WTC11 (cell line): Measurements from ENCODE around the gene C1QTNF2. TPM values are rescaled to one million over a fixed set of nuclear protein-coding genes. Genes with fewer than 3 reads are reported as not detected.

Experiments used
- ATAC-seq: fragments of 200-7000 bp; cut with Tn5 transposase; 2 replicates; pipeline ENCODE4 v1.10.0; 2021; ENCODE audit warnings: mild to moderate bottlenecking, moderate library complexity
- CTCF ChIA-PET: fragments of 300-600 bp; sonication (Branson Sonifier 250); formaldehyde crosslinking; loops from one replicate; lab custom pipeline; 2021; ENCODE audit warnings: antibody characterized with exemption; lab: Charles Lee
- POLR2A ChIA-PET: fragments of 350-600 bp; sonication (Branson Sonifier 250); formaldehyde crosslinking; loops from one replicate; lab custom pipeline; 2021; ENCODE audit warnings: antibody characterized with exemption; lab: Charles Lee
- DNase-seq: peaks from one replicate; pipeline ENCODE4 v3.0.0; 2021; ENCODE audit warnings: low spot score
- H3K27ac Mint-ChIP-seq: 2 replicates; pipeline ENCODE4 v1.8.0; 2021; ENCODE audit warnings: mixed read lengths
- H3K27me3 Mint-ChIP-seq: 2 replicates; pipeline ENCODE4 v1.8.0; 2021; ENCODE audit warnings: low read depth, mild to moderate bottlenecking, moderate library complexity, mixed read lengths
- H3K36me3 Mint-ChIP-seq: 2 replicates; pipeline ENCODE4 v1.8.0; 2021; ENCODE audit warnings: mixed read lengths
- H3K4me1 Mint-ChIP-seq: 2 replicates; pipeline ENCODE4 v1.8.0; 2022; ENCODE audit warnings: mixed read lengths
- H3K4me3 Mint-ChIP-seq: 2 replicates; pipeline ENCODE4 v1.8.0; 2021; ENCODE audit warnings: mild to moderate bottlenecking, moderate library complexity, mixed read lengths
- H3K9me3 Mint-ChIP-seq: 2 replicates; pipeline ENCODE4 v1.8.0; 2021; ENCODE audit warnings: mixed read lengths
- CBFB ChIP-seq: sonication (generic); formaldehyde crosslinking; IDR thresholded peaks from 2 replicates; pipeline ENCODE4 v1.8.1; 2022; ENCODE audit warnings: mild to moderate bottlenecking, low read depth, missing genetic modification reagents
- CREB1 ChIP-seq: sonication (generic); formaldehyde crosslinking; IDR thresholded peaks from 2 replicates; pipeline ENCODE4 v1.8.0; 2023; ENCODE audit warnings: mild to moderate bottlenecking, missing genetic modification reagents
- ELF4 ChIP-seq: sonication (generic); formaldehyde crosslinking; IDR thresholded peaks from 2 replicates; pipeline ENCODE4 v1.8.1; 2022; ENCODE audit warnings: low read depth, mild to moderate bottlenecking, moderate library complexity, missing genetic modification reagents
- EMX1 ChIP-seq: fragments of 250-450 bp; sonication (Bioruptor Pico); IDR thresholded peaks from 2 replicates; pipeline ENCODE4 v1.8.0; 2021; ENCODE audit warnings: mild to moderate bottlenecking
- GRHL2 ChIP-seq: fragments of 250-450 bp; sonication (Bioruptor Pico); IDR thresholded peaks from 2 replicates; pipeline ENCODE4 v1.8.0; 2022; ENCODE audit warnings: mild to moderate bottlenecking, moderate library complexity; ENCODE audit not compliant: insufficient replicate concordance, severe bottlenecking
- HMGA2 ChIP-seq: fragments of 250-450 bp; sonication (Bioruptor Pico); IDR thresholded peaks from 2 replicates; pipeline ENCODE4 v1.4.0; 2021; ENCODE audit warnings: mild to moderate bottlenecking, moderate library complexity
- JAZF1 ChIP-seq: fragments of 250-450 bp; sonication (Bioruptor Pico); IDR thresholded peaks from 2 replicates; pipeline ENCODE4 v1.9.0; 2021; ENCODE audit warnings: moderate library complexity, mild to moderate bottlenecking, inconsistent platforms
- JUN ChIP-seq: sonication (generic); formaldehyde crosslinking; IDR thresholded peaks from 2 replicates; pipeline ENCODE4 v1.8.0; 2023; ENCODE audit warnings: mild to moderate bottlenecking, missing genetic modification reagents
- NR3C1 ChIP-seq: sonication (generic); formaldehyde crosslinking; conservative IDR thresholded peaks from 2 replicates; pipeline ENCODE4 v1.8.1; 2023; ENCODE audit warnings: low read depth, mild to moderate bottlenecking, missing genetic modification reagents
- RELA ChIP-seq: sonication (generic); formaldehyde crosslinking; IDR thresholded peaks from 2 replicates; pipeline ENCODE4 v1.8.1; 2022; ENCODE audit warnings: missing genetic modification reagents, mild to moderate bottlenecking, borderline replicate concordance
- ZBTB21 ChIP-seq: sonication (generic); formaldehyde crosslinking; IDR thresholded peaks from 2 replicates; pipeline ENCODE4 v1.8.1; 2023; ENCODE audit warnings: mild to moderate bottlenecking, missing genetic modification reagents, borderline replicate concordance
- ZNF121 ChIP-seq: sonication (generic); formaldehyde crosslinking; IDR thresholded peaks from 2 replicates; pipeline ENCODE4 v1.8.0; 2023; ENCODE audit warnings: missing genetic modification reagents
- ZNF219 ChIP-seq: sonication (generic); formaldehyde crosslinking; IDR thresholded peaks from 2 replicates; pipeline ENCODE4 v1.8.0; 2023; ENCODE audit warnings: missing genetic modification reagents, mild to moderate bottlenecking, borderline replicate concordance
- total RNA-seq: library from RNA; stranded (reverse); gene quantifications from 3 replicates; pipeline ENCODE4 v1.2.3, GENCODE V29; 2021
- TF ChIP-seq, protein P1 (sequence below): sonication (generic); formaldehyde crosslinking; IDR thresholded peaks from 2 replicates; pipeline ENCODE4 v1.8.0; 2022; ENCODE audit warnings: mild to moderate bottlenecking, missing genetic modification reagents
- TF ChIP-seq, protein P2 (sequence below): fragments of 200-600 bp; IDR thresholded peaks from 2 replicates; pipeline ENCODE4 v1.8.0; 2022; ENCODE audit warnings: antibody characterized with exemption
- TF ChIP-seq, protein P3 (sequence below): fragments of 250-450 bp; sonication (Bioruptor Pico); IDR thresholded peaks from 2 replicates; pipeline ENCODE4 v1.9.0; 2021; ENCODE audit warnings: moderate library complexity, mild to moderate bottlenecking, inconsistent platforms, borderline replicate concordance
- TF ChIP-seq, protein P4 (sequence below): sonication (generic); formaldehyde crosslinking; IDR thresholded peaks from 2 replicates; pipeline ENCODE4 v1.8.1; 2022; ENCODE audit warnings: mild to moderate bottlenecking, moderate library complexity, missing genetic modification reagents
- TF ChIP-seq, protein P5 (sequence below): sonication (generic); formaldehyde crosslinking; IDR thresholded peaks from 2 replicates; pipeline ENCODE4 v1.8.1; 2022; ENCODE audit warnings: low read depth, missing genetic modification reagents, borderline replicate concordance
- TF ChIP-seq, protein P6 (sequence below): fragments of 250-450 bp; sonication (Bioruptor Pico); conservative IDR thresholded peaks from 2 replicates; pipeline ENCODE4 v1.9.0; 2021; ENCODE audit warnings: mild to moderate bottlenecking
- TF ChIP-seq, protein P7 (sequence below): sonication (generic); formaldehyde crosslinking; IDR thresholded peaks from 2 replicates; pipeline ENCODE4 v1.8.0; 2022; ENCODE audit warnings: mild to moderate bottlenecking, missing genetic modification reagents

Gene C1QTNF2
- total RNA-seq, 1 experiment from 2014 or later = 0.52 TPM

DNA sequence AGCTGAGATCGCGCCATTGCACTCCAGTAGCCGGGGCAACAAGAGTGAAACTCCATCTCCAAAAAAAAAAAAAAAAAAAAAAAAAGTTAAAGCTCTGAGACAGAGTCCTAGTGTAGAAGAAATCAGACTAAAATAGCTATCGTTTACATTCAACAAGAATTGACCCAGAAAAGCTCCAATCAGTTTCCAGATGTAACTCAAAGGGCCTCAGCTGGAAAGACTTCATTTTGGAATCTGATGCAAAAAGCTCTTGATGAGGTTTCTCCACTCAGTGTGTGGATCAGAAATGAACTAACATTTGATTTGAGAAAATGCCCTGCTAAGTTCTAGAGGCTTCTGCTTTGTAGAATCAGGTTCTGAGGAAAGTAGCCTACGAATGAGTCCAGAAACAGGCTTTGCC is 7.2 kb upstream of the C1QTNF2 start:
- Mint-ChIP-seq H3K36me3 (no peaks in the 10 kb centered on the region), H3K27me3 (peaks cover 8% of the 10 kb centered on the region; the same call in 1 of the 2 replicates), H3K27ac (no peak overlapping the region), H3K9me3 (no peaks in the 10 kb centered on the region), H3K4me1 (peaks cover 8% of the 10 kb centered on the region), H3K4me3 (no peak overlapping the region)
- TF ChIP-seq ZBTB21 (no peak), JAZF1 (CRISPR knock-in tag) (no peak), ZNF219 (no peak), ZNF121 (CRISPR knock-in tag) (no peak), RELA (CRISPR knock-in tag) (no peak), JUN (no peak), CBFB (CRISPR knock-in tag) (no peak), HMGA2 (CRISPR knock-in tag) (no peak), GRHL2 (CRISPR knock-in tag) (no peak), ELF4 (CRISPR knock-in tag) (no peak), CREB1 (CRISPR knock-in tag) (no peak), EMX1 (CRISPR knock-in tag) (no peak), NR3C1 (CRISPR knock-in tag) (no peak)
- TF ChIP-seq, protein P1, sequence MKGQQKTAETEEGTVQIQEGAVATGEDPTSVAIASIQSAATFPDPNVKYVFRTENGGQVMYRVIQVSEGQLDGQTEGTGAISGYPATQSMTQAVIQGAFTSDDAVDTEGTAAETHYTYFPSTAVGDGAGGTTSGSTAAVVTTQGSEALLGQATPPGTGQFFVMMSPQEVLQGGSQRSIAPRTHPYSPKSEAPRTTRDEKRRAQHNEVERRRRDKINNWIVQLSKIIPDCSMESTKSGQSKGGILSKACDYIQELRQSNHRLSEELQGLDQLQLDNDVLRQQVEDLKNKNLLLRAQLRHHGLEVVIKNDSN = no peak
- TF ChIP-seq, protein P2, sequence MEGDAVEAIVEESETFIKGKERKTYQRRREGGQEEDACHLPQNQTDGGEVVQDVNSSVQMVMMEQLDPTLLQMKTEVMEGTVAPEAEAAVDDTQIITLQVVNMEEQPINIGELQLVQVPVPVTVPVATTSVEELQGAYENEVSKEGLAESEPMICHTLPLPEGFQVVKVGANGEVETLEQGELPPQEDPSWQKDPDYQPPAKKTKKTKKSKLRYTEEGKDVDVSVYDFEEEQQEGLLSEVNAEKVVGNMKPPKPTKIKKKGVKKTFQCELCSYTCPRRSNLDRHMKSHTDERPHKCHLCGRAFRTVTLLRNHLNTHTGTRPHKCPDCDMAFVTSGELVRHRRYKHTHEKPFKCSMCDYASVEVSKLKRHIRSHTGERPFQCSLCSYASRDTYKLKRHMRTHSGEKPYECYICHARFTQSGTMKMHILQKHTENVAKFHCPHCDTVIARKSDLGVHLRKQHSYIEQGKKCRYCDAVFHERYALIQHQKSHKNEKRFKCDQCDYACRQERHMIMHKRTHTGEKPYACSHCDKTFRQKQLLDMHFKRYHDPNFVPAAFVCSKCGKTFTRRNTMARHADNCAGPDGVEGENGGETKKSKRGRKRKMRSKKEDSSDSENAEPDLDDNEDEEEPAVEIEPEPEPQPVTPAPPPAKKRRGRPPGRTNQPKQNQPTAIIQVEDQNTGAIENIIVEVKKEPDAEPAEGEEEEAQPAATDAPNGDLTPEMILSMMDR = no peak
- TF ChIP-seq, protein P3, sequence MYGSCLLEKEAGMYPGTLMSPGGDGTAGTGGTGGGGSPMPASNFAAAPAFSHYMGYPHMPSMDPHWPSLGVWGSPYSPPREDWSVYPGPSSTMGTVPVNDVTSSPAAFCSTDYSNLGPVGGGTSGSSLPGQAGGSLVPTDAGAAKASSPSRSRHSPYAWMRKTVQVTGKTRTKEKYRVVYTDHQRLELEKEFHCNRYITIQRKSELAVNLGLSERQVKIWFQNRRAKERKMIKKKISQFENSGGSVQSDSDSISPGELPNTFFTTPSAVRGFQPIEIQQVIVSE (CRISPR knock-in tag) = no peak
- TF ChIP-seq, protein P4, sequence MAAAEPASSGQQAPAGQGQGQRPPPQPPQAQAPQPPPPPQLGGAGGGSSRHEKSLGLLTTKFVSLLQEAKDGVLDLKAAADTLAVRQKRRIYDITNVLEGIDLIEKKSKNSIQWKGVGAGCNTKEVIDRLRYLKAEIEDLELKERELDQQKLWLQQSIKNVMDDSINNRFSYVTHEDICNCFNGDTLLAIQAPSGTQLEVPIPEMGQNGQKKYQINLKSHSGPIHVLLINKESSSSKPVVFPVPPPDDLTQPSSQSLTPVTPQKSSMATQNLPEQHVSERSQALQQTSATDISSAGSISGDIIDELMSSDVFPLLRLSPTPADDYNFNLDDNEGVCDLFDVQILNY = no peak
- TF ChIP-seq, protein P5, sequence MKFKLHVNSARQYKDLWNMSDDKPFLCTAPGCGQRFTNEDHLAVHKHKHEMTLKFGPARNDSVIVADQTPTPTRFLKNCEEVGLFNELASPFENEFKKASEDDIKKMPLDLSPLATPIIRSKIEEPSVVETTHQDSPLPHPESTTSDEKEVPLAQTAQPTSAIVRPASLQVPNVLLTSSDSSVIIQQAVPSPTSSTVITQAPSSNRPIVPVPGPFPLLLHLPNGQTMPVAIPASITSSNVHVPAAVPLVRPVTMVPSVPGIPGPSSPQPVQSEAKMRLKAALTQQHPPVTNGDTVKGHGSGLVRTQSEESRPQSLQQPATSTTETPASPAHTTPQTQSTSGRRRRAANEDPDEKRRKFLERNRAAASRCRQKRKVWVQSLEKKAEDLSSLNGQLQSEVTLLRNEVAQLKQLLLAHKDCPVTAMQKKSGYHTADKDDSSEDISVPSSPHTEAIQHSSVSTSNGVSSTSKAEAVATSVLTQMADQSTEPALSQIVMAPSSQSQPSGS (CRISPR knock-in tag) = no peak
- TF ChIP-seq, protein P6, sequence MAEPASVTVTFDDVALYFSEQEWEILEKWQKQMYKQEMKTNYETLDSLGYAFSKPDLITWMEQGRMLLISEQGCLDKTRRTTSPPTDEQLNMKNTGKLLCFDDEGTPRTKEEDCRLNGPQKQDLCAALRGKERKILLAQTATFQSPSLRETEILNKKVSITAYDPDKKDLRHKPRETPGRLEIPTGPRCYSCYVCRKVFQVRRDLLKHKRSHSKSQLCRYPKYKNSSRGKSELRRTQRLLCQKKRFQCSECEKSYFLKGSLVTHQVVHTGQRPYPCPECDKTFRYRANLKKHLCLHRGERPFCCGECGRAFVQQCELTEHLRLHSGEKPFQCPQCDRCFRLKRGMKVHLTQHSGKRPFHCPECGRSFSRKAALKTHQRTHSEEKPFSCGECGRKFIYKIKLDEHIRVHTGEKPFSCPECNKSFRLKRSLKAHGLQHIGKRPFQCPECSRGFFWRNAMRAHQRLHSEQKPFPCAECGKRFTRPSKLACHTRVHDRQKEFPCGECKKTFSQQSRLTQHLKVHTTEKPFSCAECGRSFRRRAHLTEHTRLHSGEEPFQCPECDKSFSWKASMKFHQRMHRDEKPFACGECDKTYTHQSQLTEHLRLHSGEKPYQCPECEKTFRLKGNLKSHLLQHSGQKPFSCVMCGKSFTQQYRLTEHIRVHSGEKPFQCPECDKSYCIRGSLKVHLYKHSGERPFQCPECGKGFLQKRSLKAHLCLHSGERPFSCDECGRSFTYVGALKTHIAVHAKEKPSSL (CRISPR knock-in tag) = no peak
- TF ChIP-seq, protein P7, sequence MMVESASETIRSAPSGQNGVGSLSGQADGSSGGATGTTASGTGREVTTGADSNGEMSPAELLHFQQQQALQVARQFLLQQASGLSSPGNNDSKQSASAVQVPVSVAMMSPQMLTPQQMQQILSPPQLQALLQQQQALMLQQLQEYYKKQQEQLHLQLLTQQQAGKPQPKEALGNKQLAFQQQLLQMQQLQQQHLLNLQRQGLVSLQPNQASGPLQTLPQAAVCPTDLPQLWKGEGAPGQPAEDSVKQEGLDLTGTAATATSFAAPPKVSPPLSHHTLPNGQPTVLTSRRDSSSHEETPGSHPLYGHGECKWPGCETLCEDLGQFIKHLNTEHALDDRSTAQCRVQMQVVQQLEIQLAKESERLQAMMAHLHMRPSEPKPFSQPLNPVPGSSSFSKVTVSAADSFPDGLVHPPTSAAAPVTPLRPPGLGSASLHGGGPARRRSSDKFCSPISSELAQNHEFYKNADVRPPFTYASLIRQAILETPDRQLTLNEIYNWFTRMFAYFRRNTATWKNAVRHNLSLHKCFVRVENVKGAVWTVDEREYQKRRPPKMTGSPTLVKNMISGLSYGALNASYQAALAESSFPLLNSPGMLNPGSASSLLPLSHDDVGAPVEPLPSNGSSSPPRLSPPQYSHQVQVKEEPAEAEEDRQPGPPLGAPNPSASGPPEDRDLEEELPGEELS = no peak
- no peak for ATAC-seq
- no peak for DNase-seq
- CTCF ChIA-PET = interaction anchor here (0.6 to 1.5 kb wide), 3 partner anchors 13 to 84 kb away, joined by 3 to 10 read pairs (median 3); no protein-coding TSS in a partner anchor
- POLR2A ChIA-PET = interaction anchor here (0.6 to 0.9 kb wide), 3 partner anchors 14 to 179 kb away, joined by 3 to 6 read pairs (median 6); no protein-coding TSS in a partner anchor
